DND-41 (cell line): ENCODE results near the gene PTH2.

Experiments used
- ATAC-seq: fragments of 200-7000 bp; cut with Tn5 transposase; 3 replicates; pipeline ENCODE4 v1.9.1; 2021; ENCODE audit warnings: low read depth; ENCODE audit not compliant: insufficient read depth
- DNase-seq: peaks from one replicate; pipeline ENCODE4 v3.0.0-alpha.2; 2020
- H2AFZ ChIP-seq: 2 replicates; pipeline ENCODE4 v1.6.0; 2012; ENCODE audit warnings: low read depth, low read length
- H3K27ac ChIP-seq: 2 replicates; pipeline ENCODE4 v1.5.1; 2012; ENCODE audit warnings: low read length, inconsistent platforms
- H3K27me3 ChIP-seq: fragments of 200-600 bp; sonication (generic); 2 replicates; pipeline ENCODE4 v1.6.0; 2012; ENCODE audit warnings: low read length, mild to moderate bottlenecking, inconsistent platforms; ENCODE audit not compliant: insufficient read depth, poor library complexity
- H3K36me3 ChIP-seq: 2 replicates; pipeline ENCODE4 v1.5.1; 2012; ENCODE audit warnings: low read length, inconsistent platforms; ENCODE audit not compliant: insufficient read depth
- H3K4me1 ChIP-seq: 2 replicates; pipeline ENCODE4 v1.5.1; 2012; ENCODE audit warnings: mild to moderate bottlenecking, low read length; ENCODE audit not compliant: insufficient read depth
- H3K4me2 ChIP-seq: 2 replicates; pipeline ENCODE4 v1.6.0; 2012; ENCODE audit warnings: mild to moderate bottlenecking, moderate library complexity, low read length, inconsistent platforms; ENCODE audit not compliant: insufficient read depth
- H3K4me3 ChIP-seq, 2 experiments: fragments of 200-600 bp in 1 of 2; shearing (Covaris generic) in 1 of 2; 2 replicates each; pipeline ENCODE4 v1.5.1; 2012 to 2016; ENCODE audit warnings: inconsistent platforms in 2 of 2, low read length in 2 of 2, mild to moderate bottlenecking in 2 of 2, low read depth in 1 of 2, moderate library complexity in 1 of 2
- H3K79me2 ChIP-seq: 2 replicates; pipeline ENCODE4 v1.6.0; 2012; ENCODE audit warnings: low read length, inconsistent platforms; ENCODE audit not compliant: insufficient read depth
- H3K9ac ChIP-seq: 2 replicates; pipeline ENCODE4 v1.6.0; 2012; ENCODE audit warnings: low read depth, mild to moderate bottlenecking, inconsistent platforms, low read length, moderate library complexity
- H3K9me3 ChIP-seq: 2 replicates; pipeline ENCODE4 v1.5.1; 2012; ENCODE audit warnings: low read length, moderate library complexity, mild to moderate bottlenecking, inconsistent platforms; ENCODE audit not compliant: insufficient read depth, severe bottlenecking
- H4K20me1 ChIP-seq: 2 replicates; pipeline ENCODE4 v1.6.0; 2012; ENCODE audit warnings: low read length; ENCODE audit not compliant: insufficient read depth
- EZH2 ChIP-seq: IDR thresholded peaks from 3 replicates; pipeline ENCODE4 v1.6.1; 2012; ENCODE audit warnings: borderline replicate concordance, low read depth, mild to moderate bottlenecking, moderate library complexity, low read length, inconsistent platforms; ENCODE audit not compliant: severe bottlenecking
- TF ChIP-seq, protein P1 (sequence below): IDR thresholded peaks from 2 replicates; pipeline ENCODE4 v1.5.1; 2012; ENCODE audit warnings: borderline replicate concordance, low read length, moderate library complexity, mild to moderate bottlenecking; ENCODE audit not compliant: poor library complexity, severe bottlenecking; ENCODE audit errors: extremely low read depth

The PTH2 gene

DNA sequence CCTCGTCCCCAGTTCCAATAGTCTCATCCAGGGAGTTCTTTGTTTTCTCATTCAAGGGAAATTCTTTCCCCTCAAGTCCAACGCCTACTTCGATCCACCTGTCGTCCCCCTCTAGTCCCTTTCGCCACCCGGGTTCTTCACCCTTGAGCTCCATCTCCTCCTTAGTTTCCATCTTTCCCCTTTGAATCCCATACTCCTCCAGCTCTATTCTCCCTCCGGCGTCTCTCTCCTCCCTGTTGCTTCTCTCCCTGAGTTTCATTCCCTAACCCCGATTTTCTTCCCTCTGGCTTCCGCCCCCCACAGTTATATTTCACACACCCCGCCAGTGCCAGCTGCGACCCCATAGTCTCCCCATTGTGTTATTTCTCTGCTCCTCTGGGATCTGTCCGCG lies 18.7 kb upstream of the PTH2 start:
- Histone ChIP-seq H3K4me1 (peaks cover 16% of the 10 kb centered on the region), H3K9me3 (no peaks in the 10 kb centered on the region), H3K27ac (no peak overlapping the region), H4K20me1 (peaks cover 6% of the 10 kb centered on the region; the same call in 1 of the 2 replicates), H3K4me3 (no peak overlapping the region), H2AFZ (no peak overlapping the region), H3K4me2 (no peak overlapping the region), H3K9ac (no peak overlapping the region), H3K36me3 (peaks cover 5% of the 10 kb centered on the region), H3K79me2 (no peaks in the 10 kb centered on the region), H3K27me3 (peaks cover 23% of the 10 kb centered on the region)
- no peak for ATAC-seq
- TF ChIP-seq, protein P1, sequence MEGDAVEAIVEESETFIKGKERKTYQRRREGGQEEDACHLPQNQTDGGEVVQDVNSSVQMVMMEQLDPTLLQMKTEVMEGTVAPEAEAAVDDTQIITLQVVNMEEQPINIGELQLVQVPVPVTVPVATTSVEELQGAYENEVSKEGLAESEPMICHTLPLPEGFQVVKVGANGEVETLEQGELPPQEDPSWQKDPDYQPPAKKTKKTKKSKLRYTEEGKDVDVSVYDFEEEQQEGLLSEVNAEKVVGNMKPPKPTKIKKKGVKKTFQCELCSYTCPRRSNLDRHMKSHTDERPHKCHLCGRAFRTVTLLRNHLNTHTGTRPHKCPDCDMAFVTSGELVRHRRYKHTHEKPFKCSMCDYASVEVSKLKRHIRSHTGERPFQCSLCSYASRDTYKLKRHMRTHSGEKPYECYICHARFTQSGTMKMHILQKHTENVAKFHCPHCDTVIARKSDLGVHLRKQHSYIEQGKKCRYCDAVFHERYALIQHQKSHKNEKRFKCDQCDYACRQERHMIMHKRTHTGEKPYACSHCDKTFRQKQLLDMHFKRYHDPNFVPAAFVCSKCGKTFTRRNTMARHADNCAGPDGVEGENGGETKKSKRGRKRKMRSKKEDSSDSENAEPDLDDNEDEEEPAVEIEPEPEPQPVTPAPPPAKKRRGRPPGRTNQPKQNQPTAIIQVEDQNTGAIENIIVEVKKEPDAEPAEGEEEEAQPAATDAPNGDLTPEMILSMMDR = no peak
- no peak for TF ChIP-seq EZH2
- DNase-seq = no peak

DNA sequence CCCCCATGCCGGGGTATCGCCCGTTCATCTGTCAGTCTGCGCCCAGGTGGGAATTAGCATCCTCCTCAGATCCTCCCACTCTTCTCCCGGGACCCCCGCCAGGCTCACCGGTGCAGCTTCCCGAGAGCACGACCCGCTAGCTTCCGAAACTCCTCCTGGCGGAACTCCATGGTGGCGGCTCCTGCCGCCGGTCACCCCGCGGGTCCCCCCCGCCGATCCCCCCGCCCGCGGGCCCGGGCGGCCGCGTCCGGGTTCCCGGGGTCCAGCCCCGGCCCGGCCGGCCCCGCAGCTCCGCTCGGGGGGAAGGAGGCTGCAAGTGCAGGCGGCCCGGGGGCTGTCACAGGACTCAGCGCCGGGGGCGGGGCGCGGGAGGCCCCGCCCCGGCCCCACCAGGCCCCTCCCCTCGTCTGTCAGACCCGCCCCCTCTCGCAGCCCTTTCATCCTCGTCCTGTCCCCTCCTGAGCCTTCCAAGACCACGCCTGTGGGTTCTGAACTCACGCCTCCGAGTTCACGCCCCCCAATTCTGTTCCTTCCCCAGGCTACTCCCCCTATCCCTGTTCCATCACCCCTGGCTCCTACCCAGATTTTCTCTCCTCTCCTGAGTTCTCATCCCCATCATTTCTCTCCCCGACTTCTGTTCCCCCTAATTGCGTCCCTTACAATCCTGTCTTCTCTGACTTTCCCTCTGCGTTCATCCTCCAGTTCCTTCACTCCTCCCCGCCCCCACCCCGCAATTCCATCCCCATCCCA lies 18.1 kb upstream of the PTH2 start, which contains the start of gene SLC17A7:
TSS of gene SLC17A7 (minus strand) at position 318 of the 750 bp plus-strand sequence. CDS start at position 170, 148 bp downstream.
- Histone ChIP-seq H4K20me1 (peaks cover 4% of the 10 kb centered on the region; the same call in 1 of the 2 replicates), H3K9me3 (no peaks in the 10 kb centered on the region), H3K4me3 (no peak within 1 kb of the TSS), H3K79me2 (no peaks in the 10 kb centered on the region), H3K36me3 (no peaks in the 10 kb centered on the region), H3K4me1 (peaks cover 16% of the 10 kb centered on the region), H3K27ac (no peak within 1 kb of the TSS), H3K27me3 (peaks cover 25% of the 10 kb centered on the region), H3K9ac (no peak within 1 kb of the TSS), H2AFZ (no peak within 1 kb of the TSS), H3K4me2 (no peak within 1 kb of the TSS)
- DNase-seq (peak; percentile 30), ATAC-seq (no peak)
- no peak for TF ChIP-seq EZH2
- TF ChIP-seq, protein P1 = no peak

DNA sequence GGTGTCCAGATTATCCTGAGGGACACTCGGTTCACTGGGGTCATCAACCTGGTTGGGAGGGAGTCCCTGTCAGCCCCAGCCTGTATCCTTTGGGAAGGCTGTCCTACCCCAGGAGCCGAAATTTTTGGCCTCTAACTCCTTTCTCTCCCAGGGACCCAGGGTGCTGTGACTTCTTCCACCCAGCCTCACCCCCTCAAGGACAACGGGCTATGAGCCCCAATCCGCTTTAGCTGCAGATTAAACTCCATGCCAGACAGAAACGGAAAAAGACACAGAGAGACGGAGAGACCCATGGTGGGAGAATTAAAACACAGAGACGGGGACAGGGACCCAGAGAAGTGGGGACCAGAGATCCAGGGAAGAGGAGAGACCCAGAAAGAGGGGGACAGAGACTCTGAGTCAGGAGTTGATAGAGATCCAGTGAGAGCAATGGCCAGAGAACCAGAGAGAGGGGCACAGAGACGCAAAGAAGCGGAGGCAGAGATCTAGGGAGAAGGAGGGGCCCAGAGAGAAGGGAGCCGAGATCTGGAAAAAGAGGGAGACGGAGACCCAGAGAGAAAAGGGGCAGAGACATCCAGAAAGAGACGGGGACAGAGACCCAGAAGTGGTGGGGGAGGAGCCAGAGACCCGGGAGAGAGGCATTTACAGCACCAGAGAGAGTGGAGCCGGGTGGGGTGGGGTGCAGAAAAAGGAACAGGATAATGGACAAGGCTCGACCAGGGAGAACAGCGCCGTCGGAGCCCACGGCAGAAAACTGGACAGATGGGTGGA lies 17.4 kb upstream of the PTH2 start:
- Histone ChIP-seq H3K4me3 (no peak overlapping the region), H3K9me3 (no peaks in the 10 kb centered on the region), H3K36me3 (no peaks in the 10 kb centered on the region), H3K27ac (no peak overlapping the region), H3K27me3 (peaks cover 25% of the 10 kb centered on the region), H3K4me1 (peaks cover 16% of the 10 kb centered on the region), H3K9ac (no peak overlapping the region), H3K4me2 (no peak overlapping the region), H4K20me1 (peaks cover 4% of the 10 kb centered on the region; the same call in 1 of the 2 replicates), H2AFZ (no peak overlapping the region), H3K79me2 (no peaks in the 10 kb centered on the region)
- TF ChIP-seq EZH2 = no peak
- TF ChIP-seq, protein P1 = no peak
- no peak for ATAC-seq
- DNase-seq = no peak
